Retinal pigment epithelial cell (primary cell): Measurements from ENCODE around the gene EMILIN2.

Source experiments
- DNase-seq: peaks from one replicate; pipeline ENCODE4 v3.0.0-alpha.2; 2010; ENCODE audit warnings: low read depth
- H3K4me3 ChIP-seq: 2 replicates; pipeline ENCODE4 v1.5.1; 2011; ENCODE audit warnings: mild to moderate bottlenecking, low read length, control low read depth, moderate library complexity
- TF ChIP-seq, protein P1 (sequence below): conservative IDR thresholded peaks from 2 replicates; pipeline ENCODE4 v1.5.1; 2011; ENCODE audit warnings: low read depth, low read length, control low read depth, inconsistent platforms

EMILIN2 gene

GRCh38 chr18:2901423-2901985, 54.7 kb downstream of the EMILIN2 start:
- DNase-seq = no peak
- TF ChIP-seq, protein P1, sequence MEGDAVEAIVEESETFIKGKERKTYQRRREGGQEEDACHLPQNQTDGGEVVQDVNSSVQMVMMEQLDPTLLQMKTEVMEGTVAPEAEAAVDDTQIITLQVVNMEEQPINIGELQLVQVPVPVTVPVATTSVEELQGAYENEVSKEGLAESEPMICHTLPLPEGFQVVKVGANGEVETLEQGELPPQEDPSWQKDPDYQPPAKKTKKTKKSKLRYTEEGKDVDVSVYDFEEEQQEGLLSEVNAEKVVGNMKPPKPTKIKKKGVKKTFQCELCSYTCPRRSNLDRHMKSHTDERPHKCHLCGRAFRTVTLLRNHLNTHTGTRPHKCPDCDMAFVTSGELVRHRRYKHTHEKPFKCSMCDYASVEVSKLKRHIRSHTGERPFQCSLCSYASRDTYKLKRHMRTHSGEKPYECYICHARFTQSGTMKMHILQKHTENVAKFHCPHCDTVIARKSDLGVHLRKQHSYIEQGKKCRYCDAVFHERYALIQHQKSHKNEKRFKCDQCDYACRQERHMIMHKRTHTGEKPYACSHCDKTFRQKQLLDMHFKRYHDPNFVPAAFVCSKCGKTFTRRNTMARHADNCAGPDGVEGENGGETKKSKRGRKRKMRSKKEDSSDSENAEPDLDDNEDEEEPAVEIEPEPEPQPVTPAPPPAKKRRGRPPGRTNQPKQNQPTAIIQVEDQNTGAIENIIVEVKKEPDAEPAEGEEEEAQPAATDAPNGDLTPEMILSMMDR = no peak
- no peak overlapping the region for H3K4me3 ChIP-seq

DNA sequence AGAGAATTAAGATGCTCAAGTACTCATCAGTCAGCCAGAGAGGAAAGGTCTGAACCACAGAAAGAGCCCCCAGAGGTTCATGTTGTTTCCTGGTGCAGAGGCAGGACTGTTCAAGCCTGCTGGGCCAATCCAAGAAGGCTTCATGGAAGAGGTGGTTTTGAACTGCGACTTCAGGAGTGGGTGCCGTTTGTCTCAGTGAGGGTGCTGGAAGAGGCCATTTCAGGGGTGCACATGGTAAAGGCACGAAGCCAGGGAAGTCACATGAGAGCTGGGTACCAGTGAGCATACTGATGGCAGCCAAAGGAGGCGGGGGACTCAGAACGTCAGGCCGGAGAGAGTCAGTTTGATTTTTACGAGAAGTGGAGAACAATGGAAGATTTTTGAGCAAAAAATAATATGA, 55.5 kb downstream of the EMILIN2 start:
- no peak overlapping the region for H3K4me3 ChIP-seq
- TF ChIP-seq, protein P1 = no peak
- no peak for DNase-seq

DNA sequence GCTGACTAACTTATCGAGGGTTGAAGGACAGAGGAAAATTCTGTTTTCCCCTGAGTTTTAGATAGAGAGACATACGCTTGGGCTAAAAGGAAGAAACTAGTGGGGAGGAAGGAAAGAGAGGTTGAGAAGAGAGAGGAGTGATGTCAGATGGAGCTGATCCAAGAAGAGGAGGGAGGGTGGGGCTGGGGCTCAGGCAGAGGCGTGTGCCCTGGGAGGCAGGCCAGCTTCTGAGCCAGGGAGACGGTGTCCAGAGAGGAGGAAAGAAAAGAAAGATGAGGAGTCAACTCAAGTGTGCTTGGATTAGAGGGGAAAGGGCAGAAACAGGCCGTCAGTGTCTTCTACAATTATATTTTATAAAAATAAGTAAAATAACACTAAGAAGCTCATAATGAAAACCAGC, 56.2 kb downstream of the EMILIN2 start:
- TF ChIP-seq, protein P1 = no peak
- no peak for DNase-seq
- H3K4me3 ChIP-seq = no peak overlapping the region

- peak overlapping the region; percentile 45 for H3K4me3 ChIP-seq
- TF ChIP-seq, protein P1 = no peak
- no peak for DNase-seq
Measured at GRCh38 chr18:2905854-2906703, 59.3 kb downstream of the EMILIN2 start.

DNA sequence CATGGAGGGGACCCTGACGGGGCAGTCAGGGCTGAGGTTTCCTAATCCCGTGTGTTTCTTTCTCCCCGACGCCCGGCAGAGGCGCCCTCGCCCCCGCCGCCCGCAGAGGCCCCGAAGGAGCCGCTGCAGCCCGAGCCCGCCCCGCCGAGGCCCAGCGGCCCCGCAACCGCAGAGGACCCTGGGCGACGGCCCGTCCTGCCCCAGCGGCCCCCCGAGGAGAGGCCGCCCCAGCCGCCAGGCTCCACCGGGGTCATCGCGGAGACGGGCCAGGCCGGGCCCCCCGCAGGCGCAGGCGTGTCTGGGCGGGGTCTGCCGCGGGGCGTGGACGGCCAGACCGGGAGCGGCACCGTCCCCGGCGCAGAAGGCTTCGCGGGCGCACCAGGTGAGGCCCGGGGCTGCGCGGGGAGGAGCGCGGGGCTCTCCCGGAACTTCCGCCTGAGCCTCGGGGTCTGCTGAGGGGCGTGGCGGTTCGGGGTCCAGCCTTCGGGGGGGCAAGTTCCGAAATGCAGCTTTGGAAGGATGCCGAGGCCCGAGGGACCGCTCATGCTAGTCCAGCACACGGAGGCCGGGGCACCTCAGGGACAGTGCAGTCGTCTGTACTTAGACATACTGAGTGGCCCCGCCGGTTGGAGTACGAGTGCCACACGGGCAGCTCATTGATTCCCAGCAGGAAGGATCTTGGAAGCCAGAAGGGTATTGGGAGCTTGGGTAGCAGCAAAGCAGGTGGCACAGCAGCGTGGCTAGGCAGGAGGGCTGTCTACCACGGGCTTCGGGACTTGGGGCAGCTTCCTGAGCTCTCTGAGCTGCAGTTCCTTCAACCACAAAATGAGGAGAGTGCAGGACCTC, 60.1 kb downstream of the EMILIN2 start:
- TF ChIP-seq, protein P1 = peak; percentile 30
- H3K4me3 ChIP-seq = peak overlapping the region; percentile 45
- DNase-seq = no peak

GRCh38 chr18:2907550-2908135, 60.8 kb downstream of the EMILIN2 start:
- H3K4me3 ChIP-seq = peak overlapping the region; percentile 45

More at GRCh38 chr18:2907550-2908135, 60.8 kb downstream of the EMILIN2 start:
- TF ChIP-seq, protein P1 = no peak
- no peak for DNase-seq
